Prostate gland (tissue), 2 donors: ENCODE results near the gene LCP2. TPM values are rescaled to one million over a fixed set of nuclear protein-coding genes. Genes with fewer than 3 reads are reported as not detected.

Experiments
- DNase-seq: peaks from one replicate; pipeline ENCODE4 v3.0.0-alpha.2; 2019; ENCODE audit warnings: low spot score
- H3K27ac ChIP-seq, 2 donors: fragments of 200-600 bp; sonication (generic); 2 replicates each; pipeline ENCODE4 v1.5.1; 2017 to 2019
- H3K27me3 ChIP-seq: fragments of 200-600 bp; sonication (generic); replicated peaks from 2 replicates; pipeline ENCODE4 v1.5.1; 2019; ENCODE audit not compliant: insufficient read depth
- H3K36me3 ChIP-seq, 2 donors: fragments of 200-600 bp; sonication (generic); 1 replicate in 1 of 2; 2 replicates in 1 of 2; pipeline versions ENCODE4 v1.5.1 to v1.8.1; 2017 to 2019
- H3K4me1 ChIP-seq: fragments of 200-600 bp; sonication (generic); replicated peaks from 2 replicates; pipeline ENCODE4 v1.5.1; 2019
- H3K4me3 ChIP-seq, 2 donors: fragments of 200-600 bp; sonication (generic); 2 replicates each; pipeline ENCODE4 v1.5.1; 2017 to 2019
- H3K9me3 ChIP-seq: fragments of 200-600 bp; sonication (generic); 2 replicates; pipeline ENCODE4 v1.5.1; 2017
- CTCF ChIP-seq, 4 experiments: fragments of 200-600 bp in 2 of 4; fragments of 450-650 bp in 2 of 4; sonication (generic) in 2 of 4; IDR thresholded peaks; 1 replicate in 3 of 4; 2 replicates in 1 of 4; pipeline ENCODE4 v1.5.1; 2016 to 2019; ENCODE audit warnings: antibody characterized with exemption in 4 of 4, mild to moderate bottlenecking in 2 of 4, moderate library complexity in 2 of 4
- POLR2A ChIP-seq: fragments of 450-650 bp; IDR thresholded peaks from one replicate; pipeline ENCODE4 v1.6.1; 2016; ENCODE audit warnings: antibody characterized with exemption, mild to moderate bottlenecking
- POLR2AphosphoS5 ChIP-seq: sonication (generic); formaldehyde crosslinking; IDR thresholded peaks from one replicate; pipeline ENCODE4 v1.6.1; 2017; ENCODE audit warnings: antibody characterized with exemption
- WGBS: methylation state at CpG from one replicate; pipeline ENCODE4 v1.1.5; 2018; 5-methylcytosine and 5-hydroxymethylcytosine counted together
- intact Hi-C: fragments of 100-400 bp; cut with DNase I; formaldehyde crosslinking; loops from one replicate; pipeline ENCODE4 v1.14.2; 2022
- total RNA-seq, 2 donors: library from RNA; depleted of rRNA; stranded (reverse); fragments of >200 nt; gene quantifications; one replicate each; pipeline ENCODE4 v1.1.0, GENCODE V29; 2016

LCP2 gene
- total RNA-seq, 2 donors from 2014 or later = 3.3 to 11.3 TPM

- intact Hi-C loops = no loop called here
- WGBS = 87% methylated on average over 8 of the region's 8 CpGs
- Histone ChIP-seq H3K27ac (no peak overlapping the region), H3K9me3 (no peaks in the 10 kb centered on the region), H3K4me1 (no peaks in the 10 kb centered on the region), H3K27me3 (peaks cover 2% of the 10 kb centered on the region), H3K4me3 (no peak overlapping the region), H3K36me3 (no peaks in the 10 kb centered on the region)
- DNase-seq = no peak
- TF ChIP-seq POLR2A (no peak), POLR2AphosphoS5 (no peak), CTCF (IDR thresholded peaks at IDR 0.05) (no peak)
These were observed 44.7 kb upstream of the LCP2 start for GRCh38 chr5:170342153-170342725.

- H3K4me1 ChIP-seq = no peaks in the 10 kb centered on the region
- H3K27me3 ChIP-seq = peaks cover 2% of the 10 kb centered on the region
- H3K4me3 ChIP-seq = no peak overlapping the region
- WGBS = 96% methylated on average over 9 of the region's 9 CpGs
- H3K27ac ChIP-seq = no peak overlapping the region
- no peaks in the 10 kb centered on the region for H3K36me3 ChIP-seq
- H3K9me3 ChIP-seq = no peaks in the 10 kb centered on the region
- DNase-seq = no peak
- no peak for TF ChIP-seq POLR2AphosphoS5
- TF ChIP-seq CTCF (IDR thresholded peaks at IDR 0.05) = no peak
- intact Hi-C loops = no loop called here
These were observed 44.0 kb upstream of the LCP2 start for GRCh38 chr5:170341545-170341944.

- DNase-seq = no peak
- WGBS = 91% methylated on average over 1 of the region's 1 CpG
These were observed 42.2 kb upstream of the LCP2 start for GRCh38 chr5:170339780-170340167.

GRCh38 chr5:170338933-170339779, 41.6 kb upstream of the LCP2 start:
- H3K4me3 ChIP-seq = no peak overlapping the region
- 93% methylated on average over 4 of the region's 4 CpGs for WGBS
- no peaks in the 10 kb centered on the region for H3K27me3 ChIP-seq
- DNase-seq = no peak
- H3K4me1 ChIP-seq = no peaks in the 10 kb centered on the region
- no peak overlapping the region for H3K27ac ChIP-seq
- intact Hi-C loops = loop anchor here (5.0 kb wide), 1 partner anchor 112 kb away; no protein-coding TSS in a partner anchor
- H3K36me3 ChIP-seq = no peaks in the 10 kb centered on the region
- TF ChIP-seq POLR2A (no peak), CTCF (IDR thresholded peaks at IDR 0.05) (peak in 2 of 4 experiments; percentile 9 to 34)
- no peaks in the 10 kb centered on the region for H3K9me3 ChIP-seq

More at GRCh38 chr5:170339780-170340167, 42.2 kb upstream of the LCP2 start:
- Histone ChIP-seq H3K4me1 (no peaks in the 10 kb centered on the region), H3K9me3 (no peaks in the 10 kb centered on the region), H3K27ac (no peak overlapping the region), H3K4me3 (no peak overlapping the region), H3K27me3 (peaks cover 2% of the 10 kb centered on the region), H3K36me3 (no peaks in the 10 kb centered on the region)
- TF ChIP-seq POLR2AphosphoS5 = no peak
- TF ChIP-seq POLR2A = no peak
- TF ChIP-seq CTCF (IDR thresholded peaks at IDR 0.05) = no peak
- intact Hi-C loops = loop anchor here (5.0 kb wide), 1 partner anchor 112 kb away; no protein-coding TSS in a partner anchor
